GM12878 (cell line): ENCODE results near the gene PARD6B. TPM values are rescaled to one million over a fixed set of nuclear protein-coding genes. Genes with fewer than 3 reads are reported as not detected.

Experiments
- ATAC-seq: fragments of 200-7000 bp; cut with Tn5 transposase; 3 replicates; pipeline ENCODE4 v1.9.1; 2020; ENCODE audit warnings: mild to moderate bottlenecking, moderate library complexity
- BruUV-seq: library from RNA; stranded (reverse); fragments of 400-500 nt; replicated peaks from 2 replicates; lab custom pipeline; 2021; lab: Mats Ljungman, UMichigan
- CTCF ChIA-PET: fragments of 300-600 bp; sonication (Branson Sonifier 250); formaldehyde crosslinking; extraction: SDS; loops from one replicate; lab custom pipeline; 2021; ENCODE audit warnings: inconsistent platforms; lab: Yijun Ruan, JAX
- POLR2A ChIA-PET: fragments of 350-600 bp; formaldehyde crosslinking; extraction: SDS; loops from one replicate; lab custom pipeline; 2021; ENCODE audit warnings: inconsistent platforms; lab: Charles Lee
- RAD21 ChIA-PET: fragments of 300-600 bp; sonication (Branson Sonifier 250); formaldehyde crosslinking; loops from one replicate; lab custom pipeline; 2023; ENCODE audit warnings: antibody characterized with exemption; ENCODE audit not compliant: unreplicated experiment; lab: Charles Lee
- SMC1A ChIA-PET: fragments of 300-600 bp; sonication (Branson Sonifier 250); formaldehyde crosslinking; loops from one replicate; lab custom pipeline; 2023; ENCODE audit not compliant: unreplicated experiment, uncharacterized antibody; lab: Charles Lee
- DNase-seq: peaks from one replicate; pipeline ENCODE4 v3.0.0-alpha.2; 2011; ENCODE audit warnings: low read depth, low spot score
- FAIRE-seq: peaks from 3 replicates; lab custom pipeline; 2011; peaks lifted over from hg19 to GRCh38; lab: Jason Lieb, UNC
- H2AFZ ChIP-seq: 2 replicates; pipeline ENCODE4 v1.6.0; 2011; ENCODE audit warnings: low read depth, low read length, control low read depth; ENCODE audit not compliant: control insufficient read depth
- H3K27ac ChIP-seq: 2 replicates; pipeline ENCODE4 v1.5.1; 2011; ENCODE audit warnings: control low read depth; ENCODE audit not compliant: control insufficient read depth, insufficient read depth
- H3K27me3 ChIP-seq, 2 experiments: replicated peaks in 1 of 2; 2 replicates each; pipeline versions ENCODE4 v1.6.0 to v1.6.1; 2011; ENCODE audit warnings: low read length in 1 of 2; ENCODE audit not compliant: control insufficient read depth in 2 of 2, insufficient read depth in 2 of 2
- H3K36me3 ChIP-seq, 2 experiments: 2 replicates each; pipeline ENCODE4 v1.5.1; 2011; ENCODE audit warnings: low read length in 1 of 2; ENCODE audit not compliant: control insufficient read depth in 2 of 2, insufficient read depth in 2 of 2
- H3K4me1 ChIP-seq: 2 replicates; pipeline ENCODE4 v1.6.1; 2011; ENCODE audit warnings: mild to moderate bottlenecking, low read length, moderate library complexity, mixed read lengths; ENCODE audit not compliant: control insufficient read depth, insufficient read depth
- H3K4me2 ChIP-seq: 2 replicates; pipeline ENCODE4 v1.6.0; 2011; ENCODE audit warnings: control low read depth; ENCODE audit not compliant: control insufficient read depth, insufficient read depth
- H3K4me3 ChIP-seq: fragments of 200-600 bp; sonication (generic); 2 replicates; pipeline ENCODE4 v1.5.1; 2016
- H3K79me2 ChIP-seq: 2 replicates; pipeline ENCODE4 v1.6.0; 2011; ENCODE audit warnings: low read length; ENCODE audit not compliant: control insufficient read depth, insufficient read depth
- H3K9ac ChIP-seq: 2 replicates; pipeline ENCODE4 v1.8.0; 2011; ENCODE audit warnings: low read length, control low read depth, mixed read lengths; ENCODE audit not compliant: control insufficient read depth, insufficient read depth
- H3K9me3 ChIP-seq: replicated peaks from 3 replicates; pipeline ENCODE4 v1.5.1; 2011; ENCODE audit warnings: mild to moderate bottlenecking, low read length; ENCODE audit not compliant: control insufficient read depth, insufficient read depth
- H4K20me1 ChIP-seq: 2 replicates; pipeline ENCODE4 v1.6.0; 2011; ENCODE audit not compliant: control insufficient read depth, insufficient read depth
- ETV6 ChIP-seq, 2 experiments: fragments of 450-650 bp in 1 of 2; IDR thresholded peaks in 1 of 2; conservative IDR thresholded peaks in 1 of 2; 2 replicates each; pipeline ENCODE4 v1.6.1; 2014; ENCODE audit warnings: antibody characterized with exemption in 1 of 2, borderline replicate concordance in 1 of 2, low read depth in 1 of 2, mild to moderate bottlenecking in 1 of 2, moderate library complexity in 1 of 2
- MEF2B ChIP-seq: fragments of 450-650 bp; IDR thresholded peaks from 2 replicates; pipeline ENCODE4 v1.6.1; 2018; ENCODE audit warnings: mild to moderate bottlenecking, moderate library complexity; ENCODE audit not compliant: partially characterized antibody, poor library complexity, severe bottlenecking
- WGBS: methylation state at CpG from one replicate; pipeline ENCODE4 v1.1.6; 2016; ENCODE audit warnings: low lambda C conversion rate; ENCODE audit not compliant: insufficient replicate concordance, insufficient coverage; ENCODE audit errors: missing lambda C conversion rate; 5-methylcytosine and 5-hydroxymethylcytosine counted together
- in situ Hi-C: fragments of 300-500 bp; cut with MboI; formaldehyde crosslinking; loops from 9 replicates; pipeline ENCODE4 v1.14.3; 2018; ENCODE audit warnings: mixed read lengths
- intact Hi-C: fragments of 100-400 bp; cut with micrococcal nuclease; formaldehyde crosslinking; loops from one replicate; pipeline ENCODE4 v1.14.2; 2022; ENCODE audit not compliant: unreplicated experiment
- polyA plus RNA-seq, 11 experiments: library from polyadenylated mRNA; depleted of rRNA in 4 of 11; unstranded in 6 of 11; stranded (reverse) in 5 of 11; fragments of >200 nt; fragmentation: Nextera tagmentation in 4 of 11; fragmentation: Illumina TruSeq in 1 of 11; extraction: Ambion mirVana in 4 of 11; extraction: Trizol in 1 of 11; gene quantifications; 1 replicate in 1 of 11; 2 replicates in 10 of 11; pipeline versions ENCODE4 v1.2.1 to v1.2.3, GENCODE V29; 2011 to 2016; ENCODE audit warnings: inconsistent platforms in 2 of 11, missing spikeins in 2 of 11, low read depth in 1 of 11
- total RNA-seq, 4 experiments: library from RNA; depleted of rRNA in 3 of 4; stranded (reverse); fragments of >200 nt in 3 of 4; fragmentation: Illumina TruSeq in 1 of 4; extraction: Trizol in 1 of 4; gene quantifications; 2 replicates each; pipeline versions ENCODE4 v1.2.1 to v1.2.3, GENCODE V29; 2013 to 2021
- TF ChIP-seq, protein P1 (sequence below): fragments of 450-650 bp; conservative IDR thresholded peaks from 2 replicates; pipeline ENCODE4 v1.6.1; 2017; ENCODE audit warnings: mild to moderate bottlenecking, moderate library complexity

The PARD6B gene
- total and polyA plus RNA-seq, 10 of the 15 experiments (the other 5 are each of a cell fraction or from before 2014, with no cell fraction given): 0.57 to 4.7 (median 2.0) TPM

DNA sequence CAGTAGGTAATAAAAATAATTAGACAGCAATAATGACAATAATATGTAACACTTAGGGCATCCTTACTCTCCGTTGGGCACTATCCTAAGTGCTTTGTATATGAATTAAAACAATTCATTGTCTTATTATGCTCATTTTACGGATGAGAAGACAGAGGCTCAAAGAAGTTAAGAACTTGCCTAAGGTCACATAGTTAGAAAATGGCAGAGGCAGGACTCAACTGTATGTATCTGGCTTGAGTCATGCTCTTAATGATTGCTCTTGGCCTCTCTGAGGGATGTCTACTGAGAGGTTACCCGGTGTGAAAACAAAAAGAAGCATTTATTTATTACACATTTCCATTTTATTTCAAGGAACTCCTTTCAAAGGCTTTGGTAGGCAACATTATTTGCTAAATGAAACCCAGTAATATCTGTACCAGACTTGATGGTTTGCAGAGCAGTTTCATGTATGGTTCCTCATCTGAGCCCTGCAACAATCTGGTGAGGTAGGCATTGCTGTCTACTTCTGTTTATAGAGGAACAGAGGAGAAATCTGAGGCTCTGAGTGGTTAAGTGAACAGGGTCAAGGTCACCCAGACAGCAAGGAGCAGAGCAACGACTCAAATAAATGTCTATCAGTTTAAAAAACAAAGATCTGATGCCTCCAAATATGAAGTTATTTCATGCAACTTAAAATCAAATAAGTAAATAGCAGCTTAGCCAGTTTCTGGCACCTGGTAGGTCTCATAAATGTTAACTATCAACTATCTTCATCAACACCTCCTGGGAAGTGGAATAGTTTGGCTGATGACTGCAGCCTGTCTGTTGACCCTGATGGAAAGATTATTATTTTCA is 4.2 kb upstream of the PARD6B start:
- ChIA-PET CTCF (interaction anchor here (1.7 kb wide), 1 partner anchor 22 kb away, joined by 6 read pairs; no protein-coding TSS in a partner anchor), POLR2A (interaction anchor here (0.7 kb wide), 1 partner anchor 809 kb away, joined by 3 read pairs; no protein-coding TSS in a partner anchor), RAD21 (no interaction called here), SMC1A (interaction anchor here (0.6 to 0.8 kb wide), 2 partner anchors 64 to 1248 kb away, joined by 3 read pairs; no protein-coding TSS in a partner anchor)
- Histone ChIP-seq H4K20me1 (no peaks in the 10 kb centered on the region), H3K79me2 (peaks cover 3% of the 10 kb centered on the region), H3K27ac (no peak overlapping the region), H3K9me3 (no peaks in the 10 kb centered on the region), H3K4me1 (peaks cover 12% of the 10 kb centered on the region), H3K36me3 (no peaks in the 10 kb centered on the region), H2AFZ (no peak overlapping the region), H3K4me3 (no peak overlapping the region), H3K27me3 (no peaks in the 10 kb centered on the region), H3K4me2 (no peak overlapping the region), H3K9ac (no peak overlapping the region)
- in situ Hi-C loops: no loop called here
- no peak for ATAC-seq
- no TSS peak for BruUV-seq
- no peak for FAIRE-seq
- intact Hi-C loops: no loop called here
- TF ChIP-seq ETV6 (conservative IDR thresholded peaks at IDR 0.05 in 1 of 2, IDR thresholded peaks at IDR 0.05 in 1 of 2; ENCODE audit: borderline replicate concordance in 1 of 2, low read depth in 1 of 2) (peak in 1 of 2 experiments; percentile 65; a peak in 2 of 4 replicates), MEF2B (no peak)
- TF ChIP-seq, protein P1, sequence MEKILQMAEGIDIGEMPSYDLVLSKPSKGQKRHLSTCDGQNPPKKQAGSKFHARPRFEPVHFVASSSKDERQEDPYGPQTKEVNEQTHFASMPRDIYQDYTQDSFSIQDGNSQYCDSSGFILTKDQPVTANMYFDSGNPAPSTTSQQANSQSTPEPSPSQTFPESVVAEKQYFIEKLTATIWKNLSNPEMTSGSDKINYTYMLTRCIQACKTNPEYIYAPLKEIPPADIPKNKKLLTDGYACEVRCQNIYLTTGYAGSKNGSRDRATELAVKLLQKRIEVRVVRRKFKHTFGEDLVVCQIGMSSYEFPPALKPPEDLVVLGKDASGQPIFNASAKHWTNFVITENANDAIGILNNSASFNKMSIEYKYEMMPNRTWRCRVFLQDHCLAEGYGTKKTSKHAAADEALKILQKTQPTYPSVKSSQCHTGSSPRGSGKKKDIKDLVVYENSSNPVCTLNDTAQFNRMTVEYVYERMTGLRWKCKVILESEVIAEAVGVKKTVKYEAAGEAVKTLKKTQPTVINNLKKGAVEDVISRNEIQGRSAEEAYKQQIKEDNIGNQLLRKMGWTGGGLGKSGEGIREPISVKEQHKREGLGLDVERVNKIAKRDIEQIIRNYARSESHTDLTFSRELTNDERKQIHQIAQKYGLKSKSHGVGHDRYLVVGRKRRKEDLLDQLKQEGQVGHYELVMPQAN: no peak
- DNase-seq: no peak
- 33% methylated on average over 4 of the region's 4 CpGs for WGBS
